GM23248 (cell line): ENCODE data around the gene ANKS1B.
"Not testable (repeated sequence)": the region's sequence is repeated elsewhere in the genome, so short reads cannot be mapped to it uniquely, and the experiment has no call there.

ENCODE experiments used
- EZH2 ChIP-seq: fragments of 200-600 bp; sonication (generic); IDR thresholded peaks from 2 replicates; pipeline ENCODE4 v1.6.1; 2018; ENCODE audit warnings: antibody characterized with exemption, mild to moderate bottlenecking; ENCODE audit not compliant: insufficient read depth, poor library complexity, severe bottlenecking
- EZH2phosphoT487 ChIP-seq: fragments of 200-600 bp; sonication (generic); IDR thresholded peaks from 2 replicates; pipeline ENCODE4 v1.6.1; 2018; ENCODE audit warnings: antibody characterized with exemption, moderate library complexity, mild to moderate bottlenecking, low read depth; ENCODE audit not compliant: insufficient read depth

- TF ChIP-seq EZH2, EZH2phosphoT487: not testable (repeated sequence)
These were observed 1228.9 kb downstream of the ANKS1B start for GRCh38 chr12:98755855-98756254.
